Measurements from ENCODE around the gene PTPRN2.

Gene PTPRN2

DNA sequence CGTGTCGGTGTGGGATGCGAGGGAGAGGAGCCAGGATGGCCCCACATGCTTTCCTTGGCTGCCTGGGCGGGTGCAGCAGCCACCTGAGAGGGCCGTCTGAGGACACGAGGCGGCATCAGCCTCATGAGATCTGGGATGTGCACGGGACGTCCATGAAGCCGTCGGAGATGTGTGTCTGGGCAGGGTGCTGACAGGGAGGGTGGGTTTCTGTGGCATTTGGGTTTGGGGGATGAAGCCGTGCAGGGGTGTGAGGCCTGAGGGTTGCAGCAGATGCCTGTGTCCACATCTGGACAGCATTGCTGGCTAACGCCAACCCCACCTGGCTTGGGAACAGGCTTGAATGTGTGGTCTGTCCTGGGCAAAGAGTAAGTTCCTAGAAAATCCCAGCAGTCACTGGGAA, 1071.3 kb downstream of the PTPRN2 start:
- TF ChIP-seq ZFX (IDR thresholded peaks at IDR 0.05; ENCODE audit: borderline replicate concordance): no peak
- TF ChIP-seq, protein P1, sequence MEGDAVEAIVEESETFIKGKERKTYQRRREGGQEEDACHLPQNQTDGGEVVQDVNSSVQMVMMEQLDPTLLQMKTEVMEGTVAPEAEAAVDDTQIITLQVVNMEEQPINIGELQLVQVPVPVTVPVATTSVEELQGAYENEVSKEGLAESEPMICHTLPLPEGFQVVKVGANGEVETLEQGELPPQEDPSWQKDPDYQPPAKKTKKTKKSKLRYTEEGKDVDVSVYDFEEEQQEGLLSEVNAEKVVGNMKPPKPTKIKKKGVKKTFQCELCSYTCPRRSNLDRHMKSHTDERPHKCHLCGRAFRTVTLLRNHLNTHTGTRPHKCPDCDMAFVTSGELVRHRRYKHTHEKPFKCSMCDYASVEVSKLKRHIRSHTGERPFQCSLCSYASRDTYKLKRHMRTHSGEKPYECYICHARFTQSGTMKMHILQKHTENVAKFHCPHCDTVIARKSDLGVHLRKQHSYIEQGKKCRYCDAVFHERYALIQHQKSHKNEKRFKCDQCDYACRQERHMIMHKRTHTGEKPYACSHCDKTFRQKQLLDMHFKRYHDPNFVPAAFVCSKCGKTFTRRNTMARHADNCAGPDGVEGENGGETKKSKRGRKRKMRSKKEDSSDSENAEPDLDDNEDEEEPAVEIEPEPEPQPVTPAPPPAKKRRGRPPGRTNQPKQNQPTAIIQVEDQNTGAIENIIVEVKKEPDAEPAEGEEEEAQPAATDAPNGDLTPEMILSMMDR (IDR thresholded peaks at IDR 0.05): no peak
- H3K27ac ChIP-seq: no peak overlapping the region

GRCh38 chr7:157515342-157516041, 1072.1 kb downstream of the PTPRN2 start:
- TF ChIP-seq ZFX (IDR thresholded peaks at IDR 0.05; ENCODE audit: borderline replicate concordance): no peak
- TF ChIP-seq, protein P1 (IDR thresholded peaks at IDR 0.05): no peak
- no peak overlapping the region for H3K27ac ChIP-seq

- TF ChIP-seq ZFX (IDR thresholded peaks at IDR 0.05; ENCODE audit: borderline replicate concordance): no peak
- TF ChIP-seq, protein P1 (IDR thresholded peaks at IDR 0.05): no peak
- no peak overlapping the region for H3K27ac ChIP-seq
These were observed 1072.9 kb downstream of the PTPRN2 start for GRCh38 chr7:157514746-157515145.

GRCh38 chr7:157514306-157514705, 1073.3 kb downstream of the PTPRN2 start:
- TF ChIP-seq, protein P1 (IDR thresholded peaks at IDR 0.05): no peak
- TF ChIP-seq ZFX (IDR thresholded peaks at IDR 0.05; ENCODE audit: borderline replicate concordance): no peak
- no peak overlapping the region for H3K27ac ChIP-seq

DNA sequence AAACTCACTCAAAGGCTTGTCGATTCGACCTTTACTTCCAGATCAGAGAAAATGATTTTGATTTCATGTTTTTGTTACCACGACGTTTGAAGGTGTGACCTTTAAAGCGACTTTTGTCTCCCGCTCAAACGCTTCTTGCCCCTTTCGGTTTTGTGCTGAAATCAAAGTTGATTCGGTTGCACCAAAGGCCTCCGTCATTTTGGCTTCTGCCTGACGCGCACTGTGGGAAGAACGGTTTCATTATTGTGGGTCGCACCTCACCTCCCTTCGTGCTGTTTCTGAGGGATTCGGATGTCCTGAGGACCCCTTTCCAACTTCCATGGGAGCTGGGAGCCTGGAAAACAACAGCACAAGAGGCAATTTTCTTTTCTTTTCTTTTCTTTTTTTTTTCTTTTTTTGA, 1073.9 kb downstream of the PTPRN2 start:
- TF ChIP-seq, protein P1 (IDR thresholded peaks at IDR 0.05): no peak
- no peak for TF ChIP-seq ZFX (IDR thresholded peaks at IDR 0.05; ENCODE audit: borderline replicate concordance)
- no peak overlapping the region for H3K27ac ChIP-seq

DNA sequence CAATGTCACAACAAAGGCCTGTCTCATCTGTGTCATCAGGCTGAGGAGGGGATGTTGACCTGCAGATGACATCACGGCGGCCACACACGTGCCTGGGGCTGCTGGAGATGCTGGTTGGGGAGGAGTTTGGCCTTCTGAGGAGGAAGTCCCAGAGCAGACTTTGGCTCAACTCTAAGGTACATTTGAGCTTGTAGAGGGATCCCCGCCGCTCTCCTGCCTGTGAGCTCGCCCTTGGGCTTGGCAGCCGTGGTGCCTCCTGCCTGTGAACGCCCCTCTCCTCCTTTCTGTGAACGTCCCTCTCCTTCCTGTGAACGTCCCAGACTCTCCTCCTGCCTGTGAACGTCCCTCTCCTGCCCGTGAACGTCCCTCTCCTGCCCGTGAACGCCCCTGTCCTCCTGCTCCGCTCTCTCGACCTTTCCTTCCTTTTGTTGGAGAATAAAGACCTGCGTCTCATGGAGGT, 1074.4 kb downstream of the PTPRN2 start:
- H3K27ac ChIP-seq: no peak overlapping the region
- no peak for TF ChIP-seq ZFX (IDR thresholded peaks at IDR 0.05; ENCODE audit: borderline replicate concordance)
- TF ChIP-seq, protein P1 (IDR thresholded peaks at IDR 0.05): no peak

DNA sequence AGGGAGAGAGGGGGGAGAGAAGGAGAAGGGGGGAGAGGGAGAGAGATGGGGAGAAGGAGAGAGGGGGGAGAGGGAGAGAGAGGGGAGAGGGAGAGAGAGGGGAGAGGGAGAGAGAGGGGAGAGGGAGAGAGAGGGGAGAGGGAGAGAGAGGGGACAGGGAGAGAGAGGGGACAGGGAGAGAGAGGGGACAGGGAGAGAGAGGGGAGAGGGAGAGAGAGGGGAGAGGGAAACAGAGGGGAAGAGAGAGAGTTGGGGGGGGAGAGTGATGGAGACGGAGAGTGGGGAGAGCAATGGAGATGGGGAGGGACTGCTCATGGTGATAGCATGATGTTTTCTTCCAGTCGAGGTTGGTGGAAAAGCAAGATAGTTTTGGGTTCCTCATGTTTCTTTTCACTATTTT, 1078.4 kb downstream of the PTPRN2 start:
- TF ChIP-seq, protein P1 (IDR thresholded peaks at IDR 0.05): no peak
- no peak for TF ChIP-seq ZFX (IDR thresholded peaks at IDR 0.05; ENCODE audit: borderline replicate concordance)
- H3K27ac ChIP-seq: no peak overlapping the region
